Subcutaneous adipose tissue (tissue), 4 donors: ENCODE results near the gene ZNF467. TPM values are rescaled to one million over a fixed set of nuclear protein-coding genes. Genes with fewer than 3 reads are reported as not detected.

ENCODE experiments used
- CTCF ChIP-seq: fragments of 450-650 bp; IDR thresholded peaks from one replicate; pipeline ENCODE4 v1.5.1; 2016; ENCODE audit warnings: low read depth, mild to moderate bottlenecking, control low read depth, antibody characterized with exemption, moderate library complexity
- total RNA-seq, 4 donors: library from RNA; depleted of rRNA; stranded (reverse); fragments of >200 nt; gene quantifications; one replicate each; pipeline ENCODE4 v1.1.0, GENCODE V29; 2016

ZNF467 gene
- total RNA-seq, 4 donors from 2014 or later, result 3.6 to 21.5 (median 4.6) TPM

- no peak for TF ChIP-seq CTCF
Observed at GRCh38 chr7:149768931-149769330, 4.5 kb downstream of the ZNF467 start.

- no peak for TF ChIP-seq CTCF
Observed at GRCh38 chr7:149767068-149767467, 6.3 kb downstream of the ZNF467 start.

- no peak for TF ChIP-seq CTCF
Observed at GRCh38 chr7:149766135-149766675, 7.2 kb downstream of the ZNF467 start.

GRCh38 chr7:149765399-149766121, 7.8 kb downstream of the ZNF467 start:
- TF ChIP-seq CTCF, result no peak

- TF ChIP-seq CTCF, result no peak
Observed at GRCh38 chr7:149764481-149765398, 8.6 kb downstream of the ZNF467 start.

GRCh38 chr7:149763563-149764240, 9.7 kb downstream of the ZNF467 start:
- no peak for TF ChIP-seq CTCF

- no peak for TF ChIP-seq CTCF
Observed at GRCh38 chr7:149762610-149763009, 10.8 kb downstream of the ZNF467 start.
